NCI-H2227 treated with DMSO at 0.1 percent for 48 hours (cell line): ENCODE results near the gene LNPEP.
A peak's percentile ranks its signal among the peaks of the same experiment; 100 is the strongest.

Experiments
- DNase-seq: peaks from one replicate; lab custom pipeline; 2025; lab: John Stamatoyannopoulos, UW

LNPEP gene

DNA sequence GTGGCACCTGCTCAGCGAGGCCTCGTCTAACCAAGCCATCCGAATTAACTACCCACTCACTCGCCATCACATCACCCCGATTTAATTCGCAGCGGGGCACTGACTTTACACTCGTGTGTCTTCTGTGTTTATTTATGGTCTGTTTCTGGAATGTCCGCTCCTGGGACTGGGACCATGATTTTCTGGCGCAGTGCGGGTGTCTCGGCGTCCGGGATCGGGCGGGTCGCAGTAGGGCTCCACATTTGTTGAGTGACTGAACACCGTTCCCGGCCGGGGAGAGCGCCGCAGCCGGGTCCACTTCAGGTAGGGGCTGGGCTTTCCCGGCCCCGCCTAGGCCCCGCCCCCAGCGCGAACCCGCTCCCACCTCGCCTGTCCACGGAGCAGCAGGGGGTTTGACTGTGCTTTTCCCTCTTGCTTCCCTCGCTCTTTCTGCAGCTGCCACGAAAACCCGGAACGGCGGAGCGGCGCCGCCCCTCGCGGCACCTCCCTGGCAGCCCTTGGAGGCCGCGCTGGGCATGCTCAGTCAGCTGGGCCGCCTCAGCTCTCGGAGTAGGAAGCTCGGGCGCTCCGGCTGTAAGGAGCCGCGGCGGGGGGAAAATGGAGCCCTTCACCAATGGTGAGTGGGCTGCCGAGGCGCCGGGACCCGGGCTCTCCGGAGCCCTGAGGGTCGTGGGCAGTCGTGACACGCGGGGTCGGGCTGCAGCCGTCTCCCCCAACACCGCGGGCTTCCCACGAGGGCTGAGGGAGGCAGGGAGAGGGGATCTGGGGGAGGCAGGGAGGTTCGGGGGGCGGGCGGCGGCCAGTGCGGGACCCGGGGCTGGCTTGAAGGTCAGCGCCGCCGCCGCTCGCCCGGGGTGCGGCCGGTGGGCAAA, at the start of gene LNPEP:
Gene LNPEP (plus strand): TSS at position 522 of the 872 bp plus-strand sequence. CDS start 76 bp downstream, at position 598.
- peak; percentile 89 for DNase-seq

DNA sequence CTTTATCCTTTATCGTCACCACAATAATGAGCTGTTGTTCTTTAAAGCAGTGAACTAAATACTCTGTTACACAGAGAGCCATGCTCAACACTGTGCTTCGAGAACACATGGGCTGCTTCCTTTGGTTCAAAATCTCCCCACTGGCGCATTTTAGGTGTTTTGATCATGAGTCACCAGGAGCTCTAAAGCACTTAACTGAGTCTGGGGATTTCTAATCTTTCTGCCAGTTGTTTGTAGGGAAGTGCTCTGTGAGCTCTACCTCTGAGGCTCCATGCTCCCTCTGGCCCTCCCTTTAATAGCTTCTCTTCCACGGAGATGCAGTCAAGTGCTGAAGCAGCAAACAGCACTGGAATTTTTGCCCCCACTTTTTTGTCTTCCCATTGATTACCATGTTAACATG, 42.5 kb upstream of the LNPEP start:
- DNase-seq, result no peak

DNA sequence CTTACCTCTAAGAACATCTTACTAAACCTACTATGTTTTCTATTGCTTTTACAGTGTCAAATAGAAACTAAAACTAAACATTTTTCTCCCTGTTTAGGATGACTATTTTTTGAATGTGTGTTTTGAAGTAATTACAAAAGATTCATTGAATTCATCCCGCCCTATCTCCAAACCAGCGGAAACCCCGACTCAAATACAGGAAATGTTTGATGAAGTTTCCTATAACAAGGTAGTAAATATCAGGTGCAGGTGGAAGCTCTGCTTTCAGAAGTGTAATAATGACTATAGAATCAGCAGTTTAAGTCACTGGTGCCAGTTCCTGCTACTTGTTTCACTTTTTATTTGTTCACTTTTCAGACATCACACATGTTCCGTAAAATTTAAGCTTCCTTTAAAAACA, 39.6 kb upstream of the LNPEP start:
- no peak for DNase-seq

DNA sequence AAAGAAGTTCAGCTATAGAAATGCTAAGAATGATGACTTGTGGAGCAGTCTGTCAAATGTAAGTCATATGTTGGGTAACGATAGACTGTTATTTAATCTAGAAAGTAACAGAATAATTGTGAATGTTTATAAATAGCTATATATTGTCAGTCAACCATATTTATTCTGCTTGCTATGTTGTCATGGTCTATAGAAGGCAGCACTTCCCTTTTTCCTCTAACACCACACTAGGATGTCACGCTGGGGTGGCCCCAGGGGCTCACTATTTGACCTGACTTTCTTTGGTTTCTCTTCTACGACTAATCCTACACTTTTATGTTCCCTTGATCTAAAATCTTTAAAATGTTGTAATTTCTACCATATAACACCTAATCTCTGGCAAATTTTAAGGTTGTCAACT, 39.1 kb upstream of the LNPEP start:
- no peak for DNase-seq

DNA sequence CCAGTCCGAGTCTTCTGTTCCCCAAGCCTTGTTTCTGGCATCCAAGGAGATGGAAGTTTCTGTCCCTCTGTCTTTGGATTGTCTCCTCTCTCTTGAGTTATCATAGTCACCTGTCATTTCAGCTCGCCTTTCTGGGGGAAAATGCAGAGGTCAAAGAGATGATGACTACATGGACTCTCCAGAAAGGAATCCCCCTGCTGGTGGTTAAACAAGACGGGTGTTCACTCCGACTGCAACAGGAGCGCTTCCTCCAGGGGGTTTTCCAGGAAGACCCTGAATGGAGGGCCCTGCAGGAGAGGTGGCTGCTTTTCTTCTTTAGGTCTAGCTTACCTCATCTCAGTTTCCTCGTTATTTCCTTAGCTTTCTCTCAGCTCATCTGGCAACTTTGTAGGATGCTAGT, 34.5 kb upstream of the LNPEP start:
- no peak for DNase-seq

DNA sequence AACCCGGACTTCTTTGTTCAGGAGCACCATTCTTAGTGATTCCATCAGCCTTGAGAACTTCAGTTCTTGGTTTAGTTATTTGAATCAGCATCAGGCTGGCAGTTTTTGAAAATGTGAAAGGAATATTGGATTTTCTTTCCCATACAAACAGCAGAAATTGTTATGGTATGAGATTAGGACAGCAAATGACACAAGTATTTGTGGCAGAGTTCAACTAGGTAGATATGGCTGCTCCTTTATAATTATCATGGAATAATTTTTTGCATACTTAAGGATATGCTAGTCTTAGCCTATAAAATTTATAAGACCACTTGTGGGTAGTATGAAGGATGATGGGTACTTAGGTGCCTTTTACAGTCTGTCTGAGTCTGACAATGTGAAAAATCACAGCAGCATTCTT, 34.0 kb upstream of the LNPEP start:
- no peak for DNase-seq

DNA sequence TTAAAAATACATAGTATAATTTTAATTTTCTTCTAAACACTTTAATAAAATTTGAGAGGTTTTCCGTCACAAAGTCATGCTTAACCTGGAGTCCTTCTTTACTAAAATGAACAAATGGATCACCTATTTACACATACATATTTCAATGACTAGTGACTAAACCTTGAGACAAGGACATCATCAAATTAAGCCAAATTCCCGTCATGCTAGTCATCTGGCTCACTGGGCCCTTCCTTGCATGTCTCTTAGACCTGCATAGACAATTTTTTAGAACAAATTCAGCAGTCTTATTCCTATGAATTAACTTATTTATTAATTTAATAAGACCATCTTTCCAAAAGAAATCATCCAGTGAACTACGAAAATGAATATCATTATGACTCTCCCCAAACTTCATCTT, 33.0 kb upstream of the LNPEP start:
- no peak for DNase-seq

DNA sequence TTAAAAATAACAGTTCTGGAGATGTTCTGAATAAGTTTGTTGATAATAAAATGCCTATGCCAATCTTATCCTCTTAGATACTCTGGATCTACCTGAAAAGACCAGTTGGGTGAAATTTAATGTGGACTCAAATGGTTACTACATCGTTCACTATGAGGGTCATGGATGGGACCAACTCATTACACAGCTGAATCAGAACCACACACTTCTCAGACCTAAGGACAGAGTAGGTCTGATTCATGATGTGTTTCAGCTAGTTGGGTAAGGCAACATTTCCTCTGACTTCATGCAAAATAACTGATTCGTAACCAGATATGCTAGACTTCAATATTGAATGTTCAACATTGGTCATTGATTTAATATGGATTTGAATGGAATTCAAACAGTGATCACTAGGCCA, 32.6 kb upstream of the LNPEP start:
- DNase-seq, result no peak

DNA sequence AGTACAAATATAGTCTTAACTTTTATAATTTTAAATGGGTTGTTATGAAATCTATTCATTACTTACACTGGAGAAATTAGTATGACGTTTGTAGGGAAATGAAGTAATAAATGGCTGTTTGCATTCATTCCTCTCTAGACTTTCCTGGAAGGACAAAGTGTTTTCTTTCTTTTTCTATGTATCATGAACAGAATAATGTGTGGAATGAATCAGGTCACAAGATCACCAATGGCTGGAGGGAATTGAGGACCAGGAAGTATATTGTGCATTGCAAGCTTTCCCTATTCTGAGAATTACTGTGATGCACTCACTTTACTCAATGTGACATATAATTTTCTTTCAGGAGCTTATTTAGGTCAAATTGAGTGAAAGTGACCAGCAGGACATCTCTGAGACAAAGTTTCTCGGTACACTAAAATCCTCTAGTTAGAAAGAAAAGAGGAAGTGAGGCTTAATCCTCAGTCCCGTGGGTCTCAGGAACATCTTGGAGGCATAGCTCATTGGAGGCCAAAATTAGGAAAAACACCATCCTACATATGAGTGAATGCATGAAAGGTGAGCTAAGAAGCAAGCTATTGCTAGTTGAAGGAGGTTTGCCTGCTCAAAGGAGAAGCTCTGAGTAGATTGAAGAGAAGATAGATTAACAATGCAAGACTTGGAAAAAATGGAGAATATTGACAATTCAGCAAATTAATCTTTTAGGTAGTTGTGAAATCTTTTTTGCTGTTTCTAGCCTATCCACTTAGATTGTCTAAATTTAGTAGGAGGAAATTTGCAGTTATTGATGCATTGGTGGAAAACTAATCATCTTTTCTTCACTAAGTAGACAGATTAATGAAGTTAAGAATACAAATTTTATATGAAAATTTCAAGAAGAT, 31.6 kb upstream of the LNPEP start:
- DNase-seq, result no peak

DNA sequence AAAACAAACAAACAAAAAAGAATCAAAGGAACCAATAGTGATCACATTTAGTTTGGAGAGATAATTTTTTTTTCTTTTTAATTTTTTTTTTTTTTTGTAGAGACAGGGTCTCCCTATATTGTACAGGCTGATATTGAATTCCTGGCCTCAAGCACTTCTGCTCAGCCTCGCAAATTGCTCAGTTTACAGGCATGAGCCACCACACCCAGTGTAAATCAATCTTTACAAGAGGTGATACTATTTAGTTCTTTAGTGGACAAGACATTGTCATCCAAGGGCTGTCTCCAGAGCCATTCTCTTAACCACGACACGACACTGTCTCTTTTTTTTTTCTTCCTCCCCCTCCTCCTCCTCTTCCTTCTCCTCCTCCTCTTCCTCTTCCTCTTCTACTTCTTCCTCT, 30.0 kb upstream of the LNPEP start:
- no peak for DNase-seq

DNA sequence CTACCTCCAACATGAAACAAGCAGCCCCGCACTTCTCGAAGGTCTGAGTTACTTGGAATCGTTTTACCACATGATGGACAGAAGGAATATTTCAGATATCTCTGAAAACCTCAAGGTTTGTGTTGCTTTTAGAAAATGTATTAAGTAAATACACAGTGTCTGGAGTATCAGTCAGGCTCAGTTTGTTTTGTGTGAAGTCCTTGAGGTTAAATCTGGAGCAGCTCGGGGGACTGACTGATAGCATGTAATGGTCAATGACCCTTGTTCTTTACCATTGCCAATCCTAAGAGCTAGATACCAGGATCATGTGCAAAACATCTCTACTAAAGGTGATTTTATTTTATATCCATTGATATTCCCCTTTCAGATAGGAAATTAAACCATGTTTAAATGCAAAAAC, 26.9 kb upstream of the LNPEP start:
- no peak for DNase-seq

DNA sequence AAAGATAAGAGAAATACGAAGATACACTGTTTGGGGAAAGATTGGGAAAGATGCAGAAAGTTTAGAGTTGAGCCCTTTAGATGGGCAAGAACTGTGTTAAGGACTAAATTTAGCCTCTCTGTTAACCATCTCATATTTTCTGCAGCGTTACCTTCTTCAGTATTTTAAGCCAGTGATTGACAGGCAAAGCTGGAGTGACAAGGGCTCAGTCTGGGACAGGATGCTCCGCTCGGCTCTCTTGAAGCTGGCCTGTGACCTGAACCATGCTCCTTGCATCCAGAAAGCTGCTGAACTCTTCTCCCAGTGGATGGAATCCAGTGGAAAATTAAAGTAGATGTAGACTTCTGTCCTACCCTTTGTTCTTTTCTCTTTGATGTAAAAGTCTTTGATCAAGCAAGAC, 26.4 kb upstream of the LNPEP start:
- DNase-seq, result no peak

DNA sequence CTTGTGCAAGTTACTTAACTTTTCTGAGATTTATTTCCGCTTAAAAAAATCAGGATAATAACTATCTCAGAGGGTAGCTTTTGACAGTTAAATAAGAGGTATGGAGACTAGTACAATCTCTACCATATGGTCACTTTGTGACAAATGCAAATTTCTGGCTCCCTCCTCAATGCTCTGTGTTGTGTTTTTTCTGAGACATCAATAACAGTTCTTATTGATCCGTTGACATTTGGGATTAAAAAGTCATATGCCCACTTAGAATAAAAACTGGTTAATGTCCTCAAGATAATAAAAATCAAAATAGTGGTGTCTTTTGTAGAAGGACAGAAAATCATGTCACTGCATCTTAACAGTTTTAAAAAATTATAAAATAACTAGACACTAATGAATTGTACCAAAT, 24.7 kb upstream of the LNPEP start:
- no peak for DNase-seq

DNA sequence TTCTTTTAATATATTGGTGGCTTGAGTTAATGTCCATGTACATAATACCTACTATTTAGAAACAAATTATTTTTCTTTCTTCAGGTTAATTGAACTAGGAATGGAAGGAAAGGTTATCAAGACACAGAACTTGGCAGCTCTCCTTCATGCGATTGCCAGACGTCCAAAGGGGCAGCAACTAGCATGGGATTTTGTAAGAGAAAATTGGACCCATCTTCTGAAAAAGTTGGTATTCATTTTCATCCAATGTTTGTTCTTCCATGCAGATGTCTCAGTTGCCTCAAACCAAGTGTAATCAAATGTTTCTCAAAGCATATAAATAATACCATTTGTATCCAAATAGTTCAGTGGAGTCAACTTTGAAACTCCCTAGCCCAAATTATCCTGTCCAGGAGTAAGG, 22.6 kb upstream of the LNPEP start:
- DNase-seq, result no peak

DNA sequence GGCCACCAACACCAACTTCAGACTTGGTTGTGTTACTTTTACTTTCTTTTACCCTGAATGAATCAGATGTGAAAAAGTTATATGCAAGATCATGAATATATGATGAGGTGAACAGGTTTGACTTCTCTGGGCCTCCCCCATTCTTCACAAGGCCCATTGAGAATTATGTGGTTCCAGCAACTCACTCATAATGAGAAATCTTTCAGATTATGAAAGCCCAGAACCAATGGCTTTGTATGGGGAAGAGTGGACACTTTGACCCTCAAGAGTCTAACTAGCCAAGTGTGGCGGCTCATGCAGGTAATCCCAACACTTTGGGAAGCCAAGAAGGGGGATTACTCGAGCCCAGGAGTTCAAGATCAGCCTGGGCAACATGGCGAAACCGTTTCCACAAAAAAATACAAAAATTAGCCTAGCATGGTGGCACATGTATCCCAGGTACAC, 16.1 kb upstream of the LNPEP start:
- no peak for DNase-seq

DNA sequence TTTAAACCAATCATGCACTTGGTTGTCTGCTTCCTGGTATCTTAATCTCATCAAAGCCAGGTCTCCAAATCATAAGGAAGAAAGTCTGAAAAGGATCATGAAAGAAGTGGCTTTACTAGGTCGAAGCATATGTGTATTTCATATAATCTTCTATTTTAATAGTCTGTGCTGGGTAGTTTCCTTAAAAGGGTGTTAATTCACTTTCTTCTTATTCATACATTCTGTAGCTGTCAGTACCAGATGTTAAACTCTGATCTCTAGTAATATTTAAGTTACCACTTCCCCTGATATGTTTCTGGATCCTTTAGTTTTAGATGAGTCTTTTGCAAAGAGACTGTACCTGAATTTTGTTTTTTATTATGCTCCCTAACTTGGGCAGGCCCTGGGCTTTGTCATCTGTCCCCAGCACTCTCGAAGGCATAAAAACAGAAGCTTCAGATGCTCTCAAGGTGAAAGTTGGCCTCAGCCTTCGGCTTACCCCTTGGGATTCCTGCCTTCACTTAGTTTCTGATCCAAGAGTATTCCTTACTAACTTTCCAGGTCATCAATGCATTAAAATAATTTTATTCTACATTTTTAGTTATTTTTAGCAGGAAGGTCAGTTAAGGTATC, 15.0 kb upstream of the LNPEP start:
- no peak for DNase-seq

DNA sequence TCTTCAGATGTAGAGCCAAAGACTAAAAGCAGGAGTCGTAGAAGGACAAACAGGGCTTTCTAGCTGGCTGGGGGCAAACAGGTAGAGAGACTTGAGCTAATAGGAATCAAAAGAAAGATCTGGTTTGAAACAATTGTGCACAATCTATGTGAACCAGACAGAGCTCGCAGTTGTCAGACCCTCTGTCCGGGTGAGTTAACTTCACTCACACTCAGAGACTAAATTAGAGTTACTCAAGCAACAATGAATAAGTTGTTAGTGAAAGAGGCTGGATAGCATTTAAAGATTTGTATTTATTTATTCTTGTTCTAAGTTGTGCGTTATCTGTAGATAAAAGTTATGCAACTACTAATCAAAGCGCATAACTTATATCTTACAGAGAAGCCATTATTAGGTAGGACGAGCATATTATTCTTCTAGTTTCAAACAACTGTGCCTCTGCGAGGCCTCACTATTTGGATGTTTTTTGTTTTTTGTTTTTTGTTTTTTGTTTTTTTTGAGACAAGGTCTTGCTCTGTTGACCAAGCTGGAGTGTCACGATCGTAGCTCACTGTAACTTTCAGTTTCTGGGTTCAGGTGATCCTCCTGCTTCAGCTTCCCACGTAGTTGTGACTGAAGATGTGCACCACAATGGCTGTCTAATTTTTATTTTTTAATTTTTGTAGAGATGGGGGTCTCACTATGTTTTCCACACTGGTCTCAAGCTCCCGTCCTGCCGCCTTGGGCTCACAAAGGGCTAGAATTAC, 13.2 kb upstream of the LNPEP start:
- no peak for DNase-seq

DNA sequence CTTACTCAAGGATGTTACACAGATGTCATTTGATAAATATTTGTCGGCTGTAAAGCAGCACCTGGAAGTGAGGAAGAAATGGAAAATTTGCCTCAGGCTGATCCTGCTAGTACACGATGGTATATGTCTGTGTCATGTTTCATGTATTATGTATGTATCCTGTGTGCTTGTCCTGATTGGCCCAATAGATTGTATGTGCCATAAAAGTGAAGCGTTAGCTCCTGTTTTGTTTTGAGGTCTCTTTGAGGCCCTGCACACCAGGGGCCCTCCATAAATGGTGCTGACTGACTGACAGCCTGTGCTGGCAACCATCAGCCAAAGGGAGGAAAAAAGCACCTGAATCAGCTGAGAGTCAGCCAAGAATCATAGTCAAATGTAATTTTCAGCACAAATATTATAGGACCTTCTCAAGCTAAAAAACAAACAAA, 11.8 kb upstream of the LNPEP start:
- DNase-seq, result peak; percentile 5

DNA sequence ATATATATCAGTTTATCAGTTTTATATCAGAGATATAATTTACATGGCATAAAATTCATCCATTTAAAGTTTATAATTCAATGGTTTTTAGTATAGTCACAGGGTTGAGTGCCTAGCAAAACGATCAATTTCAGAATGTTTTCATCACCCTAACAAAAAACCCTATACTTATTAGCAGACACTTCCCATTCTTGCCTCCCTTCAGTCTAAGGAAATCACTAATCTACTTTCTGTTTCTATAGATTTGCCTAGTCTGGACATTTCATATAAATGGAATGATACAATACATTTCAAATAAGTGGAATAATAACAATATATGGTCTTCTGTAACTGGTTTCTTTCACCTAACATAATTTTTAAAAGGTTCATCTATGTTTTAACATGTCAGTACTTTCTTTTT, 9.6 kb upstream of the LNPEP start:
- DNase-seq, result no peak

DNA sequence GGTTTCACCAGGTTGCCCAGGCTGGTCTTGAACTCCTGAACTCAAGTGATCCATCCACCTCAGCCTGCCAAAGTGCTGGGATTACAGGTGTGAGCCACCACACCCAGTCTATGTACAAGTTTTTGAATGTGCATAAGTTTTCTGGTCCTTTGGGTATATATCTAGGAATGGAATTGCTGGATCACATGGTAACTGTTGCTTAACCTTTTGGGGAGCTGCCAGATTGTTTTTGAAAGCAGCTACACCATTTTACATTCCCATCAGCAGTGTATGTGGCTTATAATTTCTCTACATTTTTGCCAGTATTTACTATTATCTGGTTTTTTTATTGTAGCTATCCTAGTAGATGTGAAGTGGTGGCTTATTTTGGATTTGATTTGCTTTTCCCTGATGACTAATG, 8.9 kb upstream of the LNPEP start:
- DNase-seq, result no peak

DNA sequence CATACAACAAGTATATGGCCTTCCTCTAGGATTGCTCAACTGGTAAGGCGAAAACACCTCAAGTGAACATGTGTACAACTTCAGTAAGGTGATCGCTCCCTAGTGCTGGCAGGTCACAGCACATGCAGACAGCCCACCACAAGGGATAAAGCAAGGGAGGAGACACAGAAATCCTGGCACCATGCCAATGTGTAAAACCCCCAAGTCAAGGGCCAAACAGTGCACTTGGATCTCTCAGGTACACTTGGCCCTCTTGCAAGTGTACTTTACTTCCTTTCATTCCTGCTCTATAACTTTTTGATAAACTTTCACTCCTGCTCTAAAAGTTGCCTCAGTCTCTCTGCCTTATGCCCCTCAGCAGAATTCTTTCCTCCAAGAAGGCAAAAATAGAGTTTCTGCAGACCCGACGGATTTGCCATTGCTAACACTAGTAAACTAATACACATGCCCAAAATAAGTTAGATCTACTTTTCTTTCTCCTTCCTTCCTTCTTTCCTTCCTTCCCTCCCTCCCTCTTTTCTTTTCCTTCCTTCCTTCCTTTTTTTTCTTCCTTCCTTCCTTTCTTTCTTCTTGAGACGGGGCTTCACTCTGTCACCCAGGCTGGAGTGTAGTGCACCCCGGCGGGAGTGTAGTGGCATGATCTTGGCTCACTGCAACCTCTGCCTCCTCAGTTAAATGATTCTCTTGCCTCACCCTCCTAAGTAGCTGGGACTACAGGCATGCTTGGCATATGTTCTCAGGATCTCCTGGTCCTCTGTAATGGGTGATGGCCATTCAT, 6.8 kb upstream of the LNPEP start:
- DNase-seq, result no peak
